Astrocyte (in vitro differentiated cells and primary cell): Measurements from ENCODE around the gene ADRA2B. TPM values are rescaled to one million over a fixed set of nuclear protein-coding genes. Genes with fewer than 3 reads are reported as not detected.

ENCODE experiments used
- DNase-seq: peaks from one replicate; pipeline ENCODE4 v3.0.0-alpha.2; 2010; ENCODE audit warnings: low read depth
- FAIRE-seq: peaks from 2 replicates; lab custom pipeline; 2011; peaks lifted over from hg19 to GRCh38; lab: Jason Lieb, UNC
- H2AFZ ChIP-seq: 2 replicates; pipeline ENCODE4 v1.6.0; 2012; ENCODE audit warnings: low read depth, low read length, inconsistent platforms
- H3K27ac ChIP-seq: 2 replicates; pipeline ENCODE4 v1.5.1; 2011; ENCODE audit warnings: low read depth, low read length, inconsistent platforms
- H3K27me3 ChIP-seq: 2 replicates; pipeline ENCODE4 v1.6.0; 2011; ENCODE audit warnings: low read length, inconsistent platforms; ENCODE audit not compliant: insufficient read depth
- H3K36me3 ChIP-seq: 2 replicates; pipeline ENCODE4 v1.5.1; 2011; ENCODE audit warnings: low read length, inconsistent platforms; ENCODE audit not compliant: insufficient read depth
- H3K4me1 ChIP-seq: 2 replicates; pipeline ENCODE4 v1.5.1; 2011; ENCODE audit warnings: low read length, inconsistent platforms; ENCODE audit not compliant: insufficient read depth
- H3K4me2 ChIP-seq: 2 replicates; pipeline ENCODE4 v1.6.0; 2012; ENCODE audit warnings: low read length, inconsistent platforms
- H3K4me3 ChIP-seq: 2 replicates; pipeline ENCODE4 v1.5.1; 2011; ENCODE audit warnings: low read depth, mild to moderate bottlenecking, low read length, inconsistent platforms; ENCODE audit not compliant: insufficient read depth
- H3K79me2 ChIP-seq: 2 replicates; pipeline ENCODE4 v1.6.0; 2012; ENCODE audit warnings: mild to moderate bottlenecking, low read length, inconsistent platforms; ENCODE audit not compliant: insufficient read depth
- H3K9ac ChIP-seq: 2 replicates; pipeline ENCODE4 v1.6.0; 2012; ENCODE audit warnings: mild to moderate bottlenecking, low read length, inconsistent platforms
- H3K9me3 ChIP-seq: 2 replicates; pipeline ENCODE4 v1.5.1; 2012; ENCODE audit warnings: low read depth, mild to moderate bottlenecking, low read length, inconsistent platforms; ENCODE audit not compliant: insufficient read depth
- H4K20me1 ChIP-seq: 2 replicates; pipeline ENCODE4 v1.6.0; 2012; ENCODE audit warnings: low read length, inconsistent platforms; ENCODE audit not compliant: insufficient read depth
- H3K27ac Mint-ChIP-seq: one replicate; pipeline ENCODE4 v1.8.0; 2021; ENCODE audit warnings: mild to moderate bottlenecking, mixed read lengths; ENCODE audit not compliant: unreplicated experiment
- H3K27me3 Mint-ChIP-seq: one replicate; pipeline ENCODE4 v1.8.0; 2021; ENCODE audit warnings: low read depth, mixed read lengths; ENCODE audit not compliant: unreplicated experiment
- H3K36me3 Mint-ChIP-seq: one replicate; pipeline ENCODE4 v1.8.0; 2021; ENCODE audit warnings: low read depth, mixed read lengths; ENCODE audit not compliant: unreplicated experiment
- H3K4me1 Mint-ChIP-seq: one replicate; pipeline ENCODE4 v1.8.0; 2021; ENCODE audit warnings: low read depth, mixed read lengths; ENCODE audit not compliant: unreplicated experiment
- H3K4me3 Mint-ChIP-seq: one replicate; pipeline ENCODE4 v1.8.0; 2021; ENCODE audit warnings: mild to moderate bottlenecking, moderate library complexity, mixed read lengths; ENCODE audit not compliant: unreplicated experiment
- H3K9me3 Mint-ChIP-seq: one replicate; pipeline ENCODE4 v1.8.0; 2021; ENCODE audit warnings: mild to moderate bottlenecking, mixed read lengths; ENCODE audit not compliant: unreplicated experiment
- EZH2 ChIP-seq: IDR thresholded peaks from 2 replicates; pipeline ENCODE4 v1.6.1; 2012; ENCODE audit warnings: mild to moderate bottlenecking, low read length, inconsistent platforms; ENCODE audit not compliant: insufficient read depth
- total RNA-seq: library from RNA; stranded (reverse); gene quantifications from 2 replicates; pipeline ENCODE4 v1.2.1, GENCODE V29; 2021
- TF ChIP-seq, protein P1 (sequence below): IDR thresholded peaks from 2 replicates; pipeline ENCODE4 v1.5.1; 2011; ENCODE audit warnings: low read depth, mild to moderate bottlenecking, inconsistent platforms, low read length, moderate library complexity; ENCODE audit not compliant: insufficient read depth

Gene ADRA2B
- total RNA-seq, 1 donor from 2014 or later, result not detected

- Histone ChIP-seq H3K36me3 (no peaks in the 10 kb centered on the region), H3K9ac (no peak overlapping the region), H3K79me2 (no peaks in the 10 kb centered on the region), H3K27me3 (peaks cover 11% of the 10 kb centered on the region), H3K27ac (no peak overlapping the region), H3K4me3 (no peak overlapping the region), H2AFZ (no peak overlapping the region), H3K4me1 (no peaks in the 10 kb centered on the region), H3K9me3 (no peaks in the 10 kb centered on the region), H4K20me1 (no peaks in the 10 kb centered on the region), H3K4me2 (no peak overlapping the region)
- no peak for DNase-seq
- TF ChIP-seq EZH2, result no peak
- TF ChIP-seq, protein P1, sequence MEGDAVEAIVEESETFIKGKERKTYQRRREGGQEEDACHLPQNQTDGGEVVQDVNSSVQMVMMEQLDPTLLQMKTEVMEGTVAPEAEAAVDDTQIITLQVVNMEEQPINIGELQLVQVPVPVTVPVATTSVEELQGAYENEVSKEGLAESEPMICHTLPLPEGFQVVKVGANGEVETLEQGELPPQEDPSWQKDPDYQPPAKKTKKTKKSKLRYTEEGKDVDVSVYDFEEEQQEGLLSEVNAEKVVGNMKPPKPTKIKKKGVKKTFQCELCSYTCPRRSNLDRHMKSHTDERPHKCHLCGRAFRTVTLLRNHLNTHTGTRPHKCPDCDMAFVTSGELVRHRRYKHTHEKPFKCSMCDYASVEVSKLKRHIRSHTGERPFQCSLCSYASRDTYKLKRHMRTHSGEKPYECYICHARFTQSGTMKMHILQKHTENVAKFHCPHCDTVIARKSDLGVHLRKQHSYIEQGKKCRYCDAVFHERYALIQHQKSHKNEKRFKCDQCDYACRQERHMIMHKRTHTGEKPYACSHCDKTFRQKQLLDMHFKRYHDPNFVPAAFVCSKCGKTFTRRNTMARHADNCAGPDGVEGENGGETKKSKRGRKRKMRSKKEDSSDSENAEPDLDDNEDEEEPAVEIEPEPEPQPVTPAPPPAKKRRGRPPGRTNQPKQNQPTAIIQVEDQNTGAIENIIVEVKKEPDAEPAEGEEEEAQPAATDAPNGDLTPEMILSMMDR, result no peak
- peaks cover 7% of the 10 kb centered on the region for H3K4me1 Mint-ChIP-seq
- H3K9me3 Mint-ChIP-seq, result no peaks in the 10 kb centered on the region
- H3K27me3 Mint-ChIP-seq, result no peaks in the 10 kb centered on the region
- H3K27ac Mint-ChIP-seq, result no peak overlapping the region
- H3K36me3 Mint-ChIP-seq, result no peaks in the 10 kb centered on the region
- no peak for FAIRE-seq
- no peak overlapping the region for H3K4me3 Mint-ChIP-seq
Measured at GRCh38 chr2:96091711-96092572, 24.4 kb downstream of the ADRA2B start.

GRCh38 chr2:96091141-96091710 is 25.1 kb downstream of the ADRA2B start:
- Mint-ChIP-seq H3K27me3 (no peaks in the 10 kb centered on the region), H3K36me3 (no peaks in the 10 kb centered on the region), H3K27ac (no peak overlapping the region), H3K4me3 (no peak overlapping the region), H3K9me3 (no peaks in the 10 kb centered on the region), H3K4me1 (peaks cover 7% of the 10 kb centered on the region)
- DNase-seq (no peak), FAIRE-seq (no peak)
- Histone ChIP-seq H2AFZ (no peak overlapping the region), H3K79me2 (no peaks in the 10 kb centered on the region), H3K4me1 (no peaks in the 10 kb centered on the region), H3K36me3 (no peaks in the 10 kb centered on the region), H4K20me1 (no peaks in the 10 kb centered on the region), H3K9me3 (no peaks in the 10 kb centered on the region), H3K27ac (no peak overlapping the region), H3K27me3 (peaks cover 11% of the 10 kb centered on the region), H3K9ac (no peak overlapping the region), H3K4me3 (no peak overlapping the region), H3K4me2 (no peak overlapping the region)
- TF ChIP-seq EZH2, result no peak
- TF ChIP-seq, protein P1, result no peak
